Activated T-cell treated with anti-CD3 and anti-CD28 coated beads for 1 hour (primary cell): ENCODE results near the gene CYTH3.
"Not testable (repeated sequence)": the region's sequence is repeated elsewhere in the genome, so short reads cannot be mapped to it uniquely, and the experiment has no call there.

Experiments used
- DNase-seq: peaks from one replicate; pipeline ENCODE4 v3.0.0-alpha.2; 2020; ENCODE audit warnings: low read depth

CYTH3 gene

DNA sequence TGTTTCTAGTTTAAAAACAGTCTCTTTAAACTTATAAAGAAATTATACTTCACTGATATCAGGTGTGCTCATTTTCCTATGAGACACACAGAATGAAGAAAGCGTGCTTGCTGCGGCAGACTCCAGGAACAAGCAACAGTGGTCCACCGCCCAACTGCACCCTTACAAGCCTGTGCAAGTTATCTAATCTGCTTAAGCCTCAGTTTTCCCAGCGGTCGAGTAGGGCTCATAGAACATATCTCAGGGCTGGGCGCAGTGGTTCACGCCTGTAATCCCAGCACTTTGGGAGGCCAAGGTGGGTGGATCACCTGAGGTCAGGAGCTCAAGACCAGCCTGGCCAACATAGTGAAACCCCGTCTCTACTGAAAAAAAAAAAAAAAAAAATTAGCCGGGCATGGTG, 43.1 kb downstream of the CYTH3 start:
- not testable (repeated sequence) for DNase-seq

DNA sequence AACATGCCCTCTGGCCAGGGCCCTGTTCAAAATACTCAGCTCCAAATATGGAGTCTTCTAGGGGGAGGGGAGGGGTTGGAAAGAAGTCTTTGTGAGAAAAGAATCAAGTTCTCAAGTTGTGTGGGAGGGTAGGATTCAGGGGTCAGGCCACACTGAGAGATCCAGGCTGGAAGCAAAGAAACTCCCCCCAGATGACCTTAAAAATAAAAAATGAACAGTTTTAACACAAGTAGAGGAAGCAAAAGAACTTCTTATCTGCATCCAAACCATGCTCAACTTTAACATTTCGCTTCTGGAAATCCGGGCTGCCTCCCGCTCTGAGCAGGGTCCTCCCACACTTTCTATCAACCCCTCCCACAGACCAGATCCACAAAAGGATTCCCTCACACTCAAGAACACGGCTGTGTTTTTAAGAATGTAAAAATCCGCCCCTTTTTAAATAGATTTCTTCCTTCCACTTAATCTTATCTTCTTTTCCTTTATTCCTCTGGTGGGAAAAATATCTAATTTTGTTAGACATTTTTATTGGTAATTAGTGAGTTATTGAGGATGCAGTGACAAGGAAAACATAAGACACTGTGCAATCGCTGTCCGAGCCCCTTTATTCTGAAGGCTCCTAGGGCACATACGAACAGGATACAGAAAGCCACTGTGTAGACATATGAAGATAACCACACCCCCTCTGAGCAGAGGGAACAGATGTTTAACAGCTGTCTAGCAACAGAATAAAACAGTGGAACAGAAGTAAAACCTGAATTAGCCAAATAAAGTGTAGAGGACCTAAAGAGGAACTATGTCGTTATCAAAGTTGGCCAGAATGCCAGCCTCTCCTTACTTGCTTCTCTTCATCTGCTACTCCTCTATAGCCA, 43.8 kb downstream of the CYTH3 start:
- DNase-seq = no peak

DNA sequence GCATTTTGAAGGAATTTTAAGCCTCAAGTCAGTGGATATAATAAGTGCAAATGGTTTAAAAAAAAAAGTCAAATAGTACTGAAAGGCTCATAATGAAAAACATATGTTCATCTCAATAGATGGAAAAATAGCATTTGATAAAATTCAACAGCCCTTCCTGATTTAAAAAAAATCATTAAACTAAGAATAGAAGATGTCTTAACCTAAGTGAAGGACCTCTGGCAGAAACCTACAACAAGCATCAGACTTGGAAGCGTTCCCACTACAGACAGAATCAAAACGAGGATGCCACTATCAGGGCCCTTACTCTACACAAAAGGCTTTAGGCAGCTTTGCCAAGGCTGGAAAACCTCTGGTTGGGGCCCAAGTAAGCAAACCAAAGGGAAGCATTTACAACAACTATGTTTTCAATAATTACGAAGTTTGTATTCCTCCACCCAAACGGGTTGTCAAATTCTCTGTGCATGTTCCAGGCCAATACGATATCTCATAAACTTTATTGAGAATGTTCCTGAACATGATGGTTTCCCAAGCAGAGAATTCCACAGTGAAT, 45.1 kb downstream of the CYTH3 start:
- DNase-seq = no peak

DNA sequence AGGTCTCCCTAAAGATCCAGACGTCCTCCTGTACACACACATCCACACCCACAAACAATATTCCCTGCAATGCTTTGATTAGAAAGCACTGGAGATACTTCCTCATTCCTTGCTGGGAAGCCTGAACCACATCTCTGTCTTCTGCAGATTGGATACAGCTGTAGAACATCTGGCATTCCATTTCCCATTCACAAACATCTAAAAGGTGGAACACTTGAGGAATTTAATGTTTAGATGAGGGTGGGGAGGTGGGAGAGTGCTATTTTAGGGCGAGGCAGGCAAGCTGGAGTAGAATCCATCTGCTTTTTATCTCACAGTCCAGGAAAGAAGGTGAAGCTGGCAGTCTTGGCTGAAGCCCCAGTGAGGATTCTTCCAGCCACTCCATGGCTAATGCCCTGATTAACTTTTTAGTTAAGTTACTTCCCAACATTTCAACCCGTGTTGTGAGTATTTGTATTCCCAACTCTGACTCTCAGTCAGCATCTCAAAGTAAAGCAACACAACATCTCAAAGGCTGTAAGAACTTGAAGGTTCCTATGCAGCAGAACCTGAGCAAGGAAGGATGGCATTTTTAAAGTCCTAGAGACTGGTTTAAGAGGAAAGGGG, 46.1 kb downstream of the CYTH3 start:
- no peak for DNase-seq

DNA sequence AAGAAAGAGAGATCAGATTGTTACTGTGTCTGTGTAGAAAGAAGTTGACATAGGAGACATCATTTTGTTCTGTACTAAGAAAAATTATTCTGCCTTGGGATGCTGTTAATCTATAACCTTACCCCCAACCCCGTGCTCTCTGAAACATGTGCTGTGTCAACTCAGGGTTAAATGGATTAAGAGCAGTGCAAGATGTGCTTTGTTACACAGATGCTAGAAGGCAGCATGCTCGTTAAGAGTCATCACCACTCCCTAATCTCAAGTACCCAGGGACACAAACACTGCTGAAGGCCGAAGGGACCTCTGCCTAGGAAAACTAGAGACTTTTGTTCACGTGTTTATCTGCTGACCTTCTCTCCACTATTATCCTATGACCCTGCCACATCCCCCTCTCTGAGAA, 49.0 kb downstream of the CYTH3 start:
- not testable (repeated sequence) for DNase-seq

DNA sequence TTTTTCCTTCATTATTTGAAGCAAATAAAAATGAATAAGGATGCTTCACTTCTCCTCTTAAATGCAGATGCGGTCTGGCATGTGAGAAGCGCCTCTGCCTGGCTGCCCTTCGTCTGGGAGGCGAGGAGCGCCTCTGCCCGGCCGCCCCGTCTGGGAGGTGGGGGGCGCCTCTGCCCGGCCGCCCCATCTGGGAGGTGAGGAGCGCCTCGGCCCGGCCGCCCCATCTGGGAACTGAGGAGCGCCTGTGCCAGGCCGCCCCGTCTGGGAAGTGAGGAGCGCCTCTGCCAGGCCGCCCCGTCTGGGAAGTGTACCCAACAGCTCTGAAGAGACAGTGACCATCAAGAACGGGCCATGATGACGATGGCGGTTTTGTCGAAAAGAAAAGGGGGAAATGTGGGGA, 49.4 kb downstream of the CYTH3 start:
- DNase-seq = not testable (repeated sequence)

DNA sequence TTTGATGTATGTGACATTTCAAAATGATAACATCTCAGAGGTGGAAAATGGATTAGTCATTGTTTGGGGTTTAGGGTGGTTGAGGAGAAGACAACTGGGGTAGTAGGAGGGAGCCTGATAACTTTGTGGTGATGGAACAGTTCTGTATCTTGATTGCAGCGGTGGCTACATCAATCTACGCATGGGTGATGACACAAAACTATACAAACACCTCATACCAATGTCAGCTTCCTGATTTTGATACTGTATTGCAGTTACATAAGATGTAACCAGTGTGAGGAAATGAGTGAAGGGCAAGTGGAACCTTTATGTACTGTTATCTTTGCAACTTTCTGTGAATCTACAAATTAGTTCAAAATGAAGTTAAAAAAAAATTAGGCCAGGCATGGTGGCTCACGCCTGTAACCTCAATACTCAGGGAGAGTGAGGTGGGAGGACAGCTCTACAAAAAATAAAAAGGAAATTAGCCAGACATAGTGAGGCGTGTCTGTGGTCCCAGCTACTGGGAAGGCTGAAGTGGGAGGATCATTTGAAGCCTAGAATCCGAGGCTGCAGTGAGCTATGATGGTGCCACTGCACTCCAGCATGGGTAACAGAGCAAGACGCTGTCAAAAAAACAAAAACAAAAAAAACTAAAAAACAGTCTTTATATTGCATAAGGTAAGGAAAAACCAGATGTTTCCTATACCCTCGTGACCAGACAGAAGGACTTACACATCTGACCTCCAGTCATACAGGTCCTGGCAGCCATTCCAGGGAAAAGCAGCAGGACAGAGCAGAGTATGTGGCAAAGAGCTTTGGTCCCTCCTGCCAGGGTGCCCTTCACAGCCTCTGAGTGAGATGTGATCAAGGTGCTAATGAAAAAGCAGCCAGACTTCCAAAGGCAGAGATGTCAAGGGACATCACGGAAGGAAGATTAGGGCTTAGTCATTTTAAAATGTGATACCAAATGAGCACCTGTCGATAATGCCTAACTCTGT, 50.8 kb downstream of the CYTH3 start:
- DNase-seq = no peak

DNA sequence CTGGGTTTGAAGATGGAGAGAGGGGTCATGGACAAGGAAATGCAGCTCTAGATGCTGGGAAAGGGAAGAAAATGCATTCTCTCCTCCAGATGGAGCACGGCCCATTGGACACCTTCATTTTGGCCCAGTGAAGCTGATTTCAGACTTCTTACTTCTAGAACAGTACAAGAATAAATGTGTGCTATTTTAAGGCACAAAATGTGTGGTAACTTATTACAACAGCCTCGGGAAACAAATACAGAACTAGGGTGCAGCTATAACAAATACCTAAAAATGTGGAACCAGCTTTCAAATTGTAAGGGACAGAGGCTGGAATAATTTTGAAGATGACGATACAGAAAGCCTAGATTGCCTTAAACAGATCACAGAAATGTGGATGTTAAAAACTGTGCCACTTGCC, 54.1 kb downstream of the CYTH3 start:
- no peak for DNase-seq

DNA sequence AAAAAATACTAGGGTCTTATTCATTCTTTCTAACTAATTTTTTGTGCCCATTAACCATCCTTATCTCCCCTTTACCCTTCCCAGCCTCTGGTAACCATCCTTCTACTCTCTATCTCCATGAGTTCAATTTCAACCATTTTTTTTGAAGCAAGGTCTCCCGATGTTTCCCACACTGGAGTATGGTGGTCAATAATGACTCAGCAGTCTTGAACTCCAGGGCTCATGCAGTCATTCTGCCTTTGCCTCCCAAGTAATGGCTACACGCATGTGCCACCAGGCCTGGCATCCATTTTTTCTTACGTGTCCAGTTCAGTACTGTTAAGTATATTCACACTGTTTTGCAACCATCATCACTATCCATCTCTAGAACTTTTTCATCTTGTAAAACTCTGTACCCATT, 60.4 kb downstream of the CYTH3 start:
- no peak for DNase-seq

DNA sequence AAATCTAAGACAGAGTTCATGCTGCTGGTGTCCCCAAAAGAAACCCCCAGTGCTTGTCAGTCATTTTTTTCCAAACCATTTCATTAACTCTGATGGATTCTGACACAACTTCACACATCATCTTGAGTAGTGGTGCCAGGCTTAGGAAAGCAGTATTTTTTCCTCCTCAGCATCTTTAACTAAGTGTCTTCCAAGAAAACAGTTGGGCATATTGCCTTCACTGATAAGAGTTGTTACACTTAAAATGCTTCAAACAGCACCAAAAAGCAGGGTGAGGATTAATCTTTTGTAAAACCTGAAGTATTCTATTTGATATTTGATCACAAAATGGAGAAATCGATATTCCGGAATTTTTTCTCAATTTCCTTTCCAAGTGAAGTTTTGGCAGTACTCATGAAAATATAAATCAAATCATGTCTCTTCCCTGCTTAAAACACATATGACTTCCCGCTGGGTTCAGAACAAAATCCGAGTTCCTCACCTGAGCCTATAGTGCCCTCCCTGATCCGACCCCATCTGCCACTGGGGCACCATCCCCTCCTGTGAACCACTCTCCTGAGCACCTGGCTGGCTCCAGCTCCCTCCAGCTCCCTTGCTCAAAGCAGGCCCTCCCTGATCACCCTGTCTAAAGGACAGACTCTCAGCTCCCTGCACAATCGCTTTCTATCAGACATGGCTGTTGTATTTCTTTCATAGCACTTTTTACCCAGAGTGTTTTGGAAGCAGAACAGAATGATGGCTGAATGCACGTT, 61.6 kb downstream of the CYTH3 start:
- DNase-seq = no peak

DNA sequence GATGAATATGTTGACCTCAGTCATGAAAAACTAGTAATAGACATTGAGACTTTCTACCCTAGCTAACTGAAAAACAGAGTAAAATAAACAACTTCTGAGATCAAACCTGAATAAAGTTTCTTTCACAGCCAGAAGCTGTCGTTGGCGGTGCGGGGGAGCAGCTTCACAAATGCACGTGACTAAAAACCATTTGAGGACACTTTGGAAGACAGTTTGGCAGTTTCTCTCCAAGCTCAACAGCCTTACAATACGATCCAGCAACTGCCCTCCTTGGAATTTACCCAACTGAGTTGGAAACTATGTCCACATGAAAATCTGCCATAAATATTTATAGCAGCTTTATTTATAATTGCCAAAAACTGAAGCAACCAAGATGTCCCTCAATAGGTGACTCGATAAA, 63.1 kb downstream of the CYTH3 start:
- DNase-seq = no peak

DNA sequence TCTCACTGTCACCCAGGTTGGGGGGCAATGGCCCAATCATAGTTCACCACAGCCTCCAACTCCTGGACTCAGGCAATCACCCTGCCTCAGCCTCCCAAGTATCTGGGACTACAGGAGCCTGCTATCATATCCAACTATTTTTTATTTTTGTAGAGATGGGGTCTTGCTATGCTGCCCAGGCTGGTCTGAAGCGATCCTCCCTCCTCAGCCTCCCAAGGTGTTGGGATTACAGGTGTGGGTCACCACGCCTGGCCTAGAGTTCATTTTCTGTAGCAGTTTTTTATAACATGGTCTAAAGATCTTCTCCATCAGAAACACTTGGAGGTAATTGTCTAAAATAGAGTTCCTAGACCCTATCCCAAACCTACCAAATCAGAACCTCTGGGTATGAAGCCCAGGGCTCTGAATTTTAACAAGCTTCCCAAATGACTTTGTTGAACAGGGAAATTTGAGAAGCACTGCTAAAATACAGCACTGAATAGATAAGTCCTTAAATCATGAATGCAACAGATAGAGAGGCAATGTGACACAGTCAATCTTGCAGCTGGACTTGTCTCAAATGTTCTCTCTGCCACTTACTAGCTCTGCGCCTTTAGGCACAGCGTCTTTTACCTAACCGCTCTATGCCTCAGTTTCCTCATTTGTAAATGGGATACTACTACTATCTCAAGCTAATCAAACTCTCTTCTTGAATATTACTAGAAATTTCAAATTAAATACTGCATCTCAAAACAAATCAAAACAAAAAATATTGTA, 63.7 kb downstream of the CYTH3 start:
- no peak for DNase-seq

DNA sequence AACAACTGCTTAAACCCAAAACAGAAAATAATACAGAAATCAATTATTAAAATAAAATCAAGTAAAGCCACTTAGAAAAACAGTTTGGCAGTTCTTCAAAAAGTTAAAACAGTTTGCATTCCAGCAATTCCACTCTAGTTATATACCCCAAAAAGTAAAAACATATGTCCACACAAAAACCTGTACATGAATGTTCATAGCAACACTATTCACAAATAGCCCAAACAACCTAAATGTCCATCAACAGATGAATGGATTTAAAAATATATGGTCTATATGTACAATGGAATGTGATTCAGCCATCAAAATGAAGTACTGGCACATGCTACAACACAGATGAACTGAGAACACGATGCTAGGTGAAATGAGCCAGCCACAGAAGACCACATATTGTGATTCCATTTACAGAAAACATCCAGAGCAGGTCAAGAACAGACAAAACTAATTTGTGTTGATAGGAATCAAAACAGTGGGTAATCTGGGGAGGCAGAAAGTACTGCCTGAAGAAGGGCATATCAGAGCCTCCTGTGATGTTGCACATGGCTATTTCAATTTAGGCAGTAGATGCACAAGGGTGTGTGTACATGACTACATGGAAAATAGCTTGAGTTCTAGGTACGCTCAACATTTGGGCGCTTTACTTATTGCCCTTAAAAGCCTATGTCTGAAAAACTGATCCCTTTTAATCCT, 66.3 kb downstream of the CYTH3 start:
- DNase-seq = no peak

DNA sequence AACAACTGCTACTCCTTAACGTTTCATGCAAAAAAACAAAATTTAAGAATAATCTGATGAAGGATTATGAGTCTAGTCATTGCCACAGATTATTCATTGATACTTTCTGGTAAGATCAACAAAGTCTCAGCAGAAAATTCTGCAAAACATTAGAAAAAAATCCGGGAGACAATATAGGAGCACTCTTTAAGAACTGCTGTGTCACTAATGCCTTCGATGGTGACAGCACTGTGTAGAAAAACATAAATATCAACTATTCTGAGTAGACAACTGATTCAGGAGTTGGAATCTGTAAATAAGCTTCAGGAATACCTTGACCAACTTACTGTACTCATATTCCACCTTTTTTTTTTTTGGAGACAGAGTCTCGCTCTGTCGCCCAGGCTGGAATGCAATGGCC, 69.0 kb downstream of the CYTH3 start:
- no peak for DNase-seq

DNA sequence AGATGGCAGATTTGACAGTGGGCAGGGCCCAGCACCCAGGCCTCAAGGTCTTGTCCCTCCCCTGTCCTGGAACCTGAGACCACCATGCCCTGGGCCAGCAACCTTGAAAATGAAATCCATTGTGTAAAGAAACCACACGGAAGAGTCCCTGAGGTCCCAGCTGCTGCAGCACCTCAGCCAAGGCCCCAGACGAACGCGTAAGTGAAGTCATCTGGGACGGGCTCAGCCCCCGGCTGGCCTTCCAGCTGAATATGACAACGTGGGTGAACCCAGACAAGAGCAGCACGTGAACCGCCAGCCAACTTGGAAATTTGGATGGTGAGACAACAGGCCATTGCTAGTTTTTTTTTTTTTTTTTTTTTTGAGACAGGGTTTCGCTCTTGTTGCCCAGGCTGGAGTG, 70.3 kb downstream of the CYTH3 start:
- no peak for DNase-seq

DNA sequence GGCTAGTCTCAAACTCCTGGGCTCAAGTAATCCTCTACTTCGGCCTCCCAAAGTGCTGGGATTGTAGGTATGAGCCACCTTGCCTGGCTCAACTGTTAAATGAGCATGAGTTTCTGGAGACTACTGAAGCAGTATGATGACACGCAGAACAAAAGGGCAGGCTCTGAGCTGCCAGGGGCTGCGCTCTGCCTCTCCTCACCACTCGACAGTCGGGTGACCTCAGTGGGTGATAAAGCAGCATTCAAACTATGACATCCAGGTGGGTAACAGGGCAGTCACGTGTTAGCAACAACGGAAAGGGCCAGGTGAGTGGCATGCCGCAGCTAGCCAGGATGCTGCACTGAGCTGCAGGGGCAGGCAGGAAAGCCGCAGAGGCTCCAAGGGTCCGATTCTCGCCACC, 71.5 kb downstream of the CYTH3 start:
- DNase-seq = no peak

DNA sequence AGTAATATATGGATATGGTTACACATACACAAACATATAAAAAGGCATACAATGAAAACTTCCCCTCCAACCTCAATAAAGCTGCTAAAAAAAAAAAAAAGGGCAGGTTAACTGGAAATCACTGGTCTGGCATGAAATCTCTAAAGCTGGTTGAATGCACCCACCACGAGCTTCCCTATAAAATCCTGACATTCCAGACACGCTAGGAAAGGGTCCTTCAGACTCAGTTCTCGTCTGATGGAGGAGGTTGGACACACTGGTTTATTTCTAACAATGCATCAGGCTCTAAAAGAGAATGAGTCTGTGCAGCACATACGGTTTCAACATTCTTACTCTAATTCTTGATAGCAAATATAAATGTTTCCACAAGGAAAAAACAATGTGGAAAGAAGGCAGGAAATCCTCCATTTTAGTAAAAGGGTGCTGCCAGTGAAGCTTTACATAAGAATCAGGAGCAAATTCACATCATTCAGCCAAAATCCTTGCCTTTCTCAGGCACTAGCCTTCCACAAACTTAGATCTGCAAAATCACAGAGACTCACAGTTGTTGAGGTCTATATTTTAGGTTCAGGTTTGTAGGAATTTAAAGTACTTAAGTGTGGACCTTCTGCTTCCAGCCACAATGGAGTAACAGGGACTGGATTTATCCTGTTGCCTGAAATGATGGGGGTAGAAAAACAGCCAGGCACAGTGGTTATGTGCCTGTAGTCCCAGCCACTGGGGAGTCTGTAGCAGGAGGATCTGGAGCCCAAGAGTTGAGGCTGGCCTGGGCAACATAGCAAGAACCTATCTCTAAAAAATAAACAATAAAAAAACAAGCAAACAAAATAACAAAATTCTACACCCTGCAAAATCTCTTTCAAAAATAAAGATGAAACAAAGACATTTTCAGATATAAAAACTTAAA, 73.5 kb downstream of the CYTH3 start:
- DNase-seq = no peak

DNA sequence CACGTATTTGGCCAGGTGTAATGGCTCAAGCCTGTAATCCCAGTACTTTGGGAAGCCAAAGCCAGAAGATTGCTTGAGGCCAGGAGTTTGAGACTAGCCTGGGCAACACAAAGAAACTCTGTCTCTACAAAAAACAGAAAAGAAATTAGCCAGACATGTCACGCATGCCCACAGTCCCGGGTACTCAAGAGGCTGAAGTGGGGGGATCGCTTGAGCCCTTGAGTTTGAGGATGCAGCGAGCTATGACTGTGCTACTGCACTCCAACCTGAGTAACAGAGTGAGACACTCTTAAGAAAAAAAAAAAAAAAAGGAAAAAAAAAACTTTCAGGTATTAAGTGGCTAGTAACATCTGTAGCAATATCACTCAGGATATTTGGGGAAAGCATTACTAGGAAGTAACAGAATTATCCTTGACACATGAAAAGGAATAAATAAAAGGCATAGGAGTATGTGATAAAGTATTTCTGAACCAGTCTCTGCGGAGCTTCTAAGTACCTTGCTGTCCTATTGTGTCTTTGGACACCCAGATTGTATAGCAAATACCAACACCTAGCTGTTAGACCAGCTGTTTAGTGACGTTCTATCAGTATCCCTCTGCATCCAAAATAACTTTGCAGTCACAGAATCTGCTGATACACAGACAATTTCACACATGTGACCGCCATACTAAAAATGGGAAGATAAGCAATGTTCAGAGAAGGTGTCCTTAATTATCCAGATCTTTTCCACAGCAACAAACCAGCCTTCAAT, 74.4 kb downstream of the CYTH3 start:
- DNase-seq = no peak
